WTC11 (cell line): ENCODE measurements around the gene CCDC126. TPM values are rescaled to one million over a fixed set of nuclear protein-coding genes. Genes with fewer than 3 reads are reported as not detected.

ENCODE experiments used
- ATAC-seq: fragments of 200-7000 bp; cut with Tn5 transposase; 2 replicates; pipeline ENCODE4 v1.10.0; 2021; ENCODE audit warnings: mild to moderate bottlenecking, moderate library complexity
- CTCF ChIA-PET: fragments of 300-600 bp; sonication (Branson Sonifier 250); formaldehyde crosslinking; loops from one replicate; lab custom pipeline; 2021; ENCODE audit warnings: antibody characterized with exemption; lab: Charles Lee
- POLR2A ChIA-PET: fragments of 350-600 bp; sonication (Branson Sonifier 250); formaldehyde crosslinking; loops from one replicate; lab custom pipeline; 2021; ENCODE audit warnings: antibody characterized with exemption; lab: Charles Lee
- DNase-seq: peaks from one replicate; pipeline ENCODE4 v3.0.0; 2021; ENCODE audit warnings: low spot score
- H3K27ac Mint-ChIP-seq: 2 replicates; pipeline ENCODE4 v1.8.0; 2021; ENCODE audit warnings: mixed read lengths
- H3K27me3 Mint-ChIP-seq: 2 replicates; pipeline ENCODE4 v1.8.0; 2021; ENCODE audit warnings: low read depth, mild to moderate bottlenecking, moderate library complexity, mixed read lengths
- H3K36me3 Mint-ChIP-seq: 2 replicates; pipeline ENCODE4 v1.8.0; 2021; ENCODE audit warnings: mixed read lengths
- H3K4me1 Mint-ChIP-seq: 2 replicates; pipeline ENCODE4 v1.8.0; 2022; ENCODE audit warnings: mixed read lengths
- H3K4me3 Mint-ChIP-seq: 2 replicates; pipeline ENCODE4 v1.8.0; 2021; ENCODE audit warnings: mild to moderate bottlenecking, moderate library complexity, mixed read lengths
- H3K9me3 Mint-ChIP-seq: 2 replicates; pipeline ENCODE4 v1.8.0; 2021; ENCODE audit warnings: mixed read lengths
- AR ChIP-seq: fragments of 250-450 bp; sonication (Bioruptor Pico); IDR thresholded peaks from 2 replicates; pipeline ENCODE4 v1.9.0; 2021; ENCODE audit warnings: mild to moderate bottlenecking
- ATF2 ChIP-seq: sonication (generic); formaldehyde crosslinking; IDR thresholded peaks from 2 replicates; pipeline ENCODE4 v1.8.1; 2022; ENCODE audit warnings: low read depth, missing genetic modification reagents, borderline replicate concordance
- ETV6 ChIP-seq: sonication (generic); formaldehyde crosslinking; IDR thresholded peaks from 2 replicates; pipeline ENCODE4 v1.8.1; 2022; ENCODE audit warnings: mild to moderate bottlenecking, missing genetic modification reagents
- GABPB1 ChIP-seq: sonication (generic); formaldehyde crosslinking; IDR thresholded peaks from 2 replicates; pipeline ENCODE4 v1.8.1; 2023; ENCODE audit warnings: mild to moderate bottlenecking, missing genetic modification reagents
- HMGXB4 ChIP-seq: sonication (generic); formaldehyde crosslinking; IDR thresholded peaks from 2 replicates; pipeline ENCODE4 v1.8.1; 2023; ENCODE audit warnings: mild to moderate bottlenecking, moderate library complexity, missing genetic modification reagents
- PRRX2 ChIP-seq: fragments of 250-450 bp; sonication (Bioruptor Pico); IDR thresholded peaks from 2 replicates; pipeline ENCODE4 v1.8.0; 2021; ENCODE audit warnings: mild to moderate bottlenecking
- TP53 ChIP-seq: sonication (generic); formaldehyde crosslinking; IDR thresholded peaks from 2 replicates; pipeline ENCODE4 v1.8.1; 2023; ENCODE audit warnings: mild to moderate bottlenecking, missing genetic modification reagents
- ZBTB21 ChIP-seq: sonication (generic); formaldehyde crosslinking; IDR thresholded peaks from 2 replicates; pipeline ENCODE4 v1.8.1; 2023; ENCODE audit warnings: mild to moderate bottlenecking, missing genetic modification reagents, borderline replicate concordance
- ZNF121 ChIP-seq: sonication (generic); formaldehyde crosslinking; IDR thresholded peaks from 2 replicates; pipeline ENCODE4 v1.8.0; 2023; ENCODE audit warnings: missing genetic modification reagents
- ZNF219 ChIP-seq: sonication (generic); formaldehyde crosslinking; IDR thresholded peaks from 2 replicates; pipeline ENCODE4 v1.8.0; 2023; ENCODE audit warnings: missing genetic modification reagents, mild to moderate bottlenecking, borderline replicate concordance
- ZNF671 ChIP-seq: fragments of 250-450 bp; sonication (Bioruptor Pico); IDR thresholded peaks from 2 replicates; pipeline ENCODE4 v1.8.0; 2021; ENCODE audit warnings: mild to moderate bottlenecking
- total RNA-seq: library from RNA; stranded (reverse); gene quantifications from 3 replicates; pipeline ENCODE4 v1.2.3, GENCODE V29; 2021
- TF ChIP-seq, protein P1 (sequence below): sonication (generic); formaldehyde crosslinking; IDR thresholded peaks from 2 replicates; pipeline ENCODE4 v1.8.1; 2023; ENCODE audit warnings: mild to moderate bottlenecking, missing genetic modification reagents
- TF ChIP-seq, protein P2 (sequence below): fragments of 250-450 bp; sonication (Bioruptor Pico); IDR thresholded peaks from 2 replicates; pipeline ENCODE4 v1.9.0; 2021; ENCODE audit warnings: mild to moderate bottlenecking
- TF ChIP-seq, protein P3 (sequence below): fragments of 200-600 bp; IDR thresholded peaks from 2 replicates; pipeline ENCODE4 v1.8.0; 2022; ENCODE audit warnings: antibody characterized with exemption
- TF ChIP-seq, protein P4 (sequence below): sonication (generic); formaldehyde crosslinking; IDR thresholded peaks from 2 replicates; pipeline ENCODE4 v1.8.1; 2023; ENCODE audit warnings: mild to moderate bottlenecking, missing genetic modification reagents, borderline replicate concordance

CCDC126 gene
- total RNA-seq, 1 experiment from 2014 or later, result 5.1 TPM

DNA sequence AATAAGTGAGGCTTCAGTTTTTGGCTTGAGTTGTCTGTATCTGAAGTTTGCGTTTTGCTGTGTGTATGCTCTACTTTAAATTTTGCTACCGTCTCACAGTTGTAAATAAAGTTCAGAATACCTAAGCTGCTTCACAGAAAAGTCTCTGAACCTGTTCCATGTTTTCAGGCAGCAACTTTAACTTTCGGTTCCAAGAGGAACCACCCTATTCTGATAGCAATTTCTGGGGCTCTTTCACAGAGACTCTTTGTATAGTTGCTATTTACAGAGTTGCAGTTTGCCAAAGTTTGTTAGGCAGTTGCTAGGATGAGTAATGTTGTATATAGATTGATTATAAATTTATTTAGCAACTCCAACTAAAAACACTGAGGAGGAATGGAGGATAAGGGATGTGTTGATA is 88.5 kb downstream of the CCDC126 start:
- H3K4me1 Mint-ChIP-seq, result peaks cover 16% of the 10 kb centered on the region
- H3K27me3 Mint-ChIP-seq, result no peaks in the 10 kb centered on the region
- TF ChIP-seq ETV6 (no peak), ZNF121 (CRISPR knock-in tag) (no peak), HMGXB4 (no peak), ZBTB21 (CRISPR knock-in tag) (no peak), ATF2 (CRISPR knock-in tag) (no peak), TP53 (CRISPR knock-in tag) (no peak)
- TF ChIP-seq, protein P1, sequence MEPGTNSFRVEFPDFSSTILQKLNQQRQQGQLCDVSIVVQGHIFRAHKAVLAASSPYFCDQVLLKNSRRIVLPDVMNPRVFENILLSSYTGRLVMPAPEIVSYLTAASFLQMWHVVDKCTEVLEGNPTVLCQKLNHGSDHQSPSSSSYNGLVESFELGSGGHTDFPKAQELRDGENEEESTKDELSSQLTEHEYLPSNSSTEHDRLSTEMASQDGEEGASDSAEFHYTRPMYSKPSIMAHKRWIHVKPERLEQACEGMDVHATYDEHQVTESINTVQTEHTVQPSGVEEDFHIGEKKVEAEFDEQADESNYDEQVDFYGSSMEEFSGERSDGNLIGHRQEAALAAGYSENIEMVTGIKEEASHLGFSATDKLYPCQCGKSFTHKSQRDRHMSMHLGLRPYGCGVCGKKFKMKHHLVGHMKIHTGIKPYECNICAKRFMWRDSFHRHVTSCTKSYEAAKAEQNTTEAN (CRISPR knock-in tag), result no peak
- TF ChIP-seq, protein P2, sequence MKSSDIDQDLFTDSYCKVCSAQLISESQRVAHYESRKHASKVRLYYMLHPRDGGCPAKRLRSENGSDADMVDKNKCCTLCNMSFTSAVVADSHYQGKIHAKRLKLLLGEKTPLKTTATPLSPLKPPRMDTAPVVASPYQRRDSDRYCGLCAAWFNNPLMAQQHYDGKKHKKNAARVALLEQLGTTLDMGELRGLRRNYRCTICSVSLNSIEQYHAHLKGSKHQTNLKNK (CRISPR knock-in tag), result no peak
- no peaks in the 10 kb centered on the region for H3K9me3 Mint-ChIP-seq
- H3K4me3 Mint-ChIP-seq, result no peak overlapping the region
- H3K36me3 Mint-ChIP-seq, result peaks cover 44% of the 10 kb centered on the region
- ATAC-seq (no peak), DNase-seq (no peak)
- CTCF ChIA-PET, result interaction anchor here (1.2 kb wide), 1 partner anchor 11 kb away, joined by 4 read pairs; no protein-coding TSS in a partner anchor
- POLR2A ChIA-PET, result no interaction called here
- peak overlapping the region; percentile 78 for H3K27ac Mint-ChIP-seq

DNA sequence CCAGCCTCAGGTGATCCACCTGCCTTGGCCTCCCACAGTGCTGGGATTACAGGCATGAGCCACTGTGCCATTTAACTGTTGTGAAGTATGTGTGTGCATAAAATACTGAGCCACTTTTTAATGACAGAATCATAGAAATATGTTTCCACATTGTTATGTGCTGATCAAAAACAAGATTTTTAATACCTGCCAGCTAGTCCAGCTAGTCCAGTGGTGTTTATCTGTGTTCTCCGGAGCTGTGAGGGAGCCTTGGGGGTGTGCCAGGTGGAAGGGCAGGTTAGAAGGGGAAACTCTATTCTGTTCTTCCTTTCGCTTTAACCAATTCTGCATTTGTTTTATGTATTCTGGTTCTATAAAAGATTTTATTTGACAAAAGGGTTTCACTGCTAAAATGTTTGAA is 89.8 kb downstream of the CCDC126 start:
- POLR2A ChIA-PET, result no interaction called here
- Mint-ChIP-seq H3K9me3 (no peaks in the 10 kb centered on the region), H3K4me3 (no peak overlapping the region), H3K4me1 (peaks cover 10% of the 10 kb centered on the region), H3K27me3 (no peaks in the 10 kb centered on the region), H3K27ac (no peak overlapping the region; the same call in 1 of the 2 replicates), H3K36me3 (peaks cover 53% of the 10 kb centered on the region)
- DNase-seq (no peak), ATAC-seq (no peak)
- CTCF ChIA-PET, result interaction anchor here (1.8 kb wide), 1 partner anchor 10 kb away, joined by 8 read pairs; no protein-coding TSS in a partner anchor
- TF ChIP-seq PRRX2 (no peak), GABPB1 (CRISPR knock-in tag) (no peak), ZNF219 (CRISPR knock-in tag) (no peak)

- no peaks in the 10 kb centered on the region for H3K27me3 Mint-ChIP-seq
- ChIA-PET CTCF (no interaction called here), POLR2A (no interaction called here)
- no peak overlapping the region for H3K27ac Mint-ChIP-seq
- ATAC-seq (no peak), DNase-seq (no peak)
- TF ChIP-seq, protein P3, sequence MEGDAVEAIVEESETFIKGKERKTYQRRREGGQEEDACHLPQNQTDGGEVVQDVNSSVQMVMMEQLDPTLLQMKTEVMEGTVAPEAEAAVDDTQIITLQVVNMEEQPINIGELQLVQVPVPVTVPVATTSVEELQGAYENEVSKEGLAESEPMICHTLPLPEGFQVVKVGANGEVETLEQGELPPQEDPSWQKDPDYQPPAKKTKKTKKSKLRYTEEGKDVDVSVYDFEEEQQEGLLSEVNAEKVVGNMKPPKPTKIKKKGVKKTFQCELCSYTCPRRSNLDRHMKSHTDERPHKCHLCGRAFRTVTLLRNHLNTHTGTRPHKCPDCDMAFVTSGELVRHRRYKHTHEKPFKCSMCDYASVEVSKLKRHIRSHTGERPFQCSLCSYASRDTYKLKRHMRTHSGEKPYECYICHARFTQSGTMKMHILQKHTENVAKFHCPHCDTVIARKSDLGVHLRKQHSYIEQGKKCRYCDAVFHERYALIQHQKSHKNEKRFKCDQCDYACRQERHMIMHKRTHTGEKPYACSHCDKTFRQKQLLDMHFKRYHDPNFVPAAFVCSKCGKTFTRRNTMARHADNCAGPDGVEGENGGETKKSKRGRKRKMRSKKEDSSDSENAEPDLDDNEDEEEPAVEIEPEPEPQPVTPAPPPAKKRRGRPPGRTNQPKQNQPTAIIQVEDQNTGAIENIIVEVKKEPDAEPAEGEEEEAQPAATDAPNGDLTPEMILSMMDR, result no peak
- TF ChIP-seq AR (CRISPR knock-in tag), result no peak
- TF ChIP-seq ZNF671, result no peak
- TF ChIP-seq, protein P4, sequence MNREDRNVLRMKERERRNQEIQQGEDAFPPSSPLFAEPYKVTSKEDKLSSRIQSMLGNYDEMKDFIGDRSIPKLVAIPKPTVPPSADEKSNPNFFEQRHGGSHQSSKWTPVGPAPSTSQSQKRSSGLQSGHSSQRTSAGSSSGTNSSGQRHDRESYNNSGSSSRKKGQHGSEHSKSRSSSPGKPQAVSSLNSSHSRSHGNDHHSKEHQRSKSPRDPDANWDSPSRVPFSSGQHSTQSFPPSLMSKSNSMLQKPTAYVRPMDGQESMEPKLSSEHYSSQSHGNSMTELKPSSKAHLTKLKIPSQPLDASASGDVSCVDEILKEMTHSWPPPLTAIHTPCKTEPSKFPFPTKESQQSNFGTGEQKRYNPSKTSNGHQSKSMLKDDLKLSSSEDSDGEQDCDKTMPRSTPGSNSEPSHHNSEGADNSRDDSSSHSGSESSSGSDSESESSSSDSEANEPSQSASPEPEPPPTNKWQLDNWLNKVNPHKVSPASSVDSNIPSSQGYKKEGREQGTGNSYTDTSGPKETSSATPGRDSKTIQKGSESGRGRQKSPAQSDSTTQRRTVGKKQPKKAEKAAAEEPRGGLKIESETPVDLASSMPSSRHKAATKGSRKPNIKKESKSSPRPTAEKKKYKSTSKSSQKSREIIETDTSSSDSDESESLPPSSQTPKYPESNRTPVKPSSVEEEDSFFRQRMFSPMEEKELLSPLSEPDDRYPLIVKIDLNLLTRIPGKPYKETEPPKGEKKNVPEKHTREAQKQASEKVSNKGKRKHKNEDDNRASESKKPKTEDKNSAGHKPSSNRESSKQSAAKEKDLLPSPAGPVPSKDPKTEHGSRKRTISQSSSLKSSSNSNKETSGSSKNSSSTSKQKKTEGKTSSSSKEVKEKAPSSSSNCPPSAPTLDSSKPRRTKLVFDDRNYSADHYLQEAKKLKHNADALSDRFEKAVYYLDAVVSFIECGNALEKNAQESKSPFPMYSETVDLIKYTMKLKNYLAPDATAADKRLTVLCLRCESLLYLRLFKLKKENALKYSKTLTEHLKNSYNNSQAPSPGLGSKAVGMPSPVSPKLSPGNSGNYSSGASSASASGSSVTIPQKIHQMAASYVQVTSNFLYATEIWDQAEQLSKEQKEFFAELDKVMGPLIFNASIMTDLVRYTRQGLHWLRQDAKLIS, result no peak
- H3K9me3 Mint-ChIP-seq, result peaks cover 7% of the 10 kb centered on the region; the same call in 1 of the 2 replicates
- no peak overlapping the region for H3K4me3 Mint-ChIP-seq
- H3K36me3 Mint-ChIP-seq, result peaks cover 63% of the 10 kb centered on the region
- H3K4me1 Mint-ChIP-seq, result peaks cover 6% of the 10 kb centered on the region
These were observed 92.0 kb downstream of the CCDC126 start for GRCh38 chr7:23689165-23689564.
